SK-MEL-5 (cell line): ENCODE measurements around the gene CARD10. TPM values are rescaled to one million over a fixed set of nuclear protein-coding genes. Genes with fewer than 3 reads are reported as not detected.
"Not testable (repeated sequence)": the region's sequence is repeated elsewhere in the genome, so short reads cannot be mapped to it uniquely, and the experiment has no call there.

Experiments
- DNase-seq: peaks from one replicate; pipeline ENCODE4 v3.0.0-alpha.2; 2016; ENCODE audit warnings: low read depth, low spot score
- in situ Hi-C: cut with HindIII; loops from 2 replicates; pipeline ENCODE4 v1.10.0; 2016; ENCODE audit warnings: low sequenced_read_pairs, high pct_unique_total_duplicates, low pct_unique_long_range_greater_than_20kb
- total RNA-seq: library from RNA; depleted of rRNA; stranded (reverse); fragments of >200 nt; shearing (Covaris generic); gene quantifications from 2 replicates; pipeline ENCODE4 v1.2.3, GENCODE V29; 2014

CARD10 gene
- total RNA-seq, 1 experiment from 2014 or later: 2.0 TPM

DNA sequence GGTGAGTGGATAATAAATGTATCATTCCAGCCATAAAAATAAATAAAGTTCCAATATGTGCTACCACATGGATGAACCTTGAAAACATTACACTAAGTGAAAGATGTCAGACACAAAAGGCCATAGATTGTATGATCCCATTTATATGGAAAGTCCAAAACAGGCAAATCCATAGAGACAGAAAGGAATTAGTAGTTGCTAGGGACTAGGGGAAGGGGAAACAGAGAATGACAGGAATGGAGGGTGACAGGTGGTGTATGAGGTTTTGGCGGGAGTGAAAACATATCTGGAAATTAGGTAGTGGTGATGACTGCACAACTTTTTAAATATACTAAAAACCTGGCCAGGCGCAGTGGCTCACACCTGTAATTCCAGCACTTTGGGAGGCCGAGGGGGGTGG, 15.2 kb upstream of the CARD10 start:
- in situ Hi-C loops: no loop called here
- no peak for DNase-seq

DNA sequence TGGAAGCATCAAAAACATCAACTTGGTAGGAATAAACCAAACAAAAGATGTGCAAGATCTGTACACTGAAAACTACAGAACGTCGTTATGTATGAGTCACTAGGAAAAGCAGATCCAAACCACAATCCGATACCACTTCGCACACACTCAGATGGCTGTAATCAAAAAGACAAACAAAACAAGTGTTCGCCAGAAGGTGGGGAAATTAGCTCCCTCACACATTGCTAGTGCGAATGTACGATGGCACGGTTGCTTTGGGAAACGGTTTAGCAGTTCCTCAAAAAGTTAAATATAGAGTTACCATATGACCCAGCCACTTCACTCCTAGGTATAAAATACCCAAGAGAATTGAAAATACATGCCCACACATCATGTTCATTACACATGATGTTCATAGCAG, 14.8 kb upstream of the CARD10 start:
- in situ Hi-C loops: no loop called here
- no peak for DNase-seq

DNA sequence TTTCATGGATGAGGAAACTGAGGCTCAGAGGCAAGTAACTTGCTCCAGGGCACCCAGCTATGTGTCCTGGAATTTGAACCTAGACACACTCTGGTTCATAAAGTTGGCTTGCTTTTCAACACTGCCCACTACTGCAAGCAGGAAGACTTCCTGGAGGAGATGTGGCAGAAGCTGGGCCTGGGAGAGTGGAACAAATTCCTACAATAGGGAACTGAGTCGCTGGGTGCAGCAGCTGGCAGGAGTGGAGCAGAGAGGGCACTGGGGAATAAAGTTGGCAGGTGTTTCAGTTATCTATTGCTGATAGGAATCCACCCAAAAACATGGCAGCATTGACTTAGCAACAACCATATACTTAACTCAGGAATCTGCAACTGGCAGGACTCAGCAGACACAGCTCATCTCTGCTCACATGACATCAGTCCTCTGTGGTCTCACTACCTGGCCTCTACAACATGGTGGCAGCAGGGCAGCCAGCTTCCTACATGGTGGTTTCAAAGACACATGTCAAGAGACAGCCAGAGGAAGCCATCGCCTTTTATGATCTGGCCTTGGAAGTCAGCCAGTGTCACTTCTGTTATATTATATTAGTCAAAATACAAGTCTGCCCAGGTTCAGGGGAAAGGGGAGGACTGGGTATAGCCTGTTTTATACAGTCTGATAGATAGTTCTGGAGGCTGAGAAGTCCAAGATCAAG, 10.6 kb upstream of the CARD10 start:
- in situ Hi-C loops: no loop called here

DNA sequence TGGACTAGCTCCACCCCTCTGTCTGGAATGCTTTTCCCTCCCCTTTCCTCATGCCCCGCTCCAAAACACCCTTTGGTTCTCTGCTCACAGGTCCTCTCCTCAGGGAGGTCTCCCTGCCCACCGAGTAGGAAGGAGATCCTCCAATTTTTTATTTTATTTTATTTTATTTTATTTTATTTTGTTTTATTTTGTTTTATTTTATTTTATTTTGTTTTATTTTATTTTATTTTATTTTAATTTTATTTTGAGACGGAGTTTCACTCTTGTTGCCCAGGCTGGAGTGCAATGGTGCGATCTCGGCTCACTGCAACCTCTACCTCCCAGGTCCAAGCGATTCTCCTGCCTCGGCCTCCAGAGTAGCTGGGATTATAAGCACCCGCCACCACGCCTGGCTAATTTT, 8.7 kb upstream of the CARD10 start:
- DNase-seq, in situ Hi-C loops: not testable (repeated sequence)

More for the DNA sequence above, 10.6 kb upstream of the CARD10 start:
- DNase-seq: no peak

DNA sequence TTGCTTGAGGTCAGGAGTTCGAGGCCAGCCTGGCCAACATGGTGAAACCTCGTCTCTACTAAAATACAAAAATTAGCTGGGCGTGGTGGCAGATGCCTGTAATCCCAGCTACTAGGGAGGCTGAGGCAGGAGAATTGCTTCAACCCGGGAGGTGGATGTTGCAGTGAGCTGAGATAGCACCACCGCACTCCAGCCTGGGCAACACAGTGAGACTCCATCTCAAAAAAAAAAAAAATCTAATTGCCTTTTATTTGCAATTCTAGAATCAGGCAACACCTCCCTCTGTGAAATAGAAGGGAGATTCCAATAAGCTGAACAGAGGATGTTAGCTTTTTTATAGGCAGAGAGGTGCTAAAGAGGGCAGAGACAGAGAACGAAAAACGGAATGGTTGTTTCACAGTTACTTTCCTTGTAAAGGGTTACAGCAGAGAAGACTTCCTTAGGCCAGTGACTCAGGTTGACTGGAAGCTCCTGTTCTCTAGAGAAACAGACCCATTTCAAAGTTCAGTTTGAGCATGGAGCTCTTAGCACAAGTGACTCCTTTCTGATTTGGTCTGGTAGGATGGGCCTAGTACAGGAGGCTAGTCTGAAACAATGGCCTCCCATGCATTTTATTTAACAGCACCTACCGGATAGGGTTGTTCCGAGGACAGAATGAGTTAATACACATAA, 8.0 kb upstream of the CARD10 start:
- in situ Hi-C loops, DNase-seq: not testable (repeated sequence)

DNA sequence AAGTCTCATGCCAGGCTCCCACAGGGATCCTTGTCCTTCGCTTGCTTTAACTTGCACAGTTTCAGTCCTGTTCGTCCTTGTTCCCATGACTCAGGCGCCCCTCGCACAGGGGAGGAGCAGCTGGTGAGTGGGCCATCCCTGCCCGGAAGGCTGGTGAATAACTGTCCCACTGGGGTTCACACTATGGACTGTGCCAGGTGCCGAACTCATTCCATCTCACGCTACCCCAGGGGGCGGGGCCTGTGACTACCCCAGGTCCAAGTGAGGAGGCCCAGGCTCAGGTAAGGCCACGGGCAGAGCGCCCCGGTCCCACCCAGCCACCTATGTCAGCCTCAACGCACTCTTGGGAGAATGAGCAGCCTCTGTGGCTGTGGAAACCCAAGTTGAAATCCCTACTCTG, 7.2 kb upstream of the CARD10 start:
- in situ Hi-C loops: no loop called here
- DNase-seq: no peak

DNA sequence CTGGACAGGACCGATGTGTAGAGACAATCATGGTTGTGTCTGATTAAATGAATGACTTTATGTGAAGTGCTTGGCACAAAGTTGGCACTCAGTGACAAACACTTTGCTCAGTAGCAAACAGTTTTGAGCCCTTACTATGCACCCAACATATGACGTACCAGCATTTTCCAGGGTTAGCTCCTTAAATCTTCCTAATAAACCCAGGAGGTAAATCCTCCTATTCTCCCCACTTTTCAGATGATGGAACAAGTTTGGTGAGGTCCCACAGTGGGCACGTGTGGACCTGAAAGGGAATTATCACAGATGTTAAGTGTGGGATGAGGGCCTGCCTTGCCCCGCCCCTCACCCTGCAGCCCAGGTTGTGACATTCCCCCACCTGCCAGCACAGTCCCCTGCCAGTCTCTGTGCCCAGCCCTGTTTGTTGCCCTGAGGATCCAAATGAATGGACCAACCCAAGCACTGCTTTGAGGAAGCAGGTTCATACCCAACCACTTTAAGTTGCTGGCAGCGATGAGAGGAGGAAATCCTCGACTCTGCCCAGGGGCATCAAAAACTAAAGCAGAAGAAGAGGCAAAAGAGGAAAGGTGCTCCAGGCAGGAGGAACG, 6.6 kb upstream of the CARD10 start:
- in situ Hi-C loops: no loop called here
- DNase-seq: no peak

DNA sequence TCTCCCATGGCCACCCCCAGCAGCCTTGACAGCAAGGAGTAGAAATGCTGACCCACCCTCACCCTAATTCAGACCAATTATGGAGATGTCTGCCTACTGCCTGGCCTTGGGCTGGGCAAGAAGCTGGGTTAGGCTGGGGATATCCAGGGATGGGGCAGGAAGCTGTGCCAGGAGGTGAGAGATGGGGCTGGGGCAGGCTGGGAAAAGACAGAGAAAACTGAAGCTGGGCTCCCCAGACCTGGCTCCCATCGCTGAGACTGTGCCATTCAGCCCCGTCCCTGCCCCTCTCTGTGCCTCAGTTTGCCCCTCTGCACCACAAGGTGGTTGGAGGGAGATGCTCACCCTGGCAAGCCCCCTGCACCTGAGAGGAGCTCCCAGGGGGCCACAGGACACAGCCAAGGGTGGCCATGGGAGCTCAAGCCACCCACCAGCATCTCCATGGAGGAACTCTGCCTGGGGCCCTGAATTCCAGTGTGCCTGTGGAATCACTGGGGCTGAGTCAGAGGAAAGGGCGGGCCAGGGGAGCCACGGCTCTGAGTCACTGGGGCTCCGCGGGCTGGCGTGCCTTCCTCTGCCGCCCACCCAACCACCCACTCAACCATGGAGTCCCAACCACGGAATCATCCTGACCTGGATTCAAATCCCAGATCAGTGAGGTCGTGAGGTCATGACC, 6.0 kb upstream of the CARD10 start:
- in situ Hi-C loops: no loop called here

DNA sequence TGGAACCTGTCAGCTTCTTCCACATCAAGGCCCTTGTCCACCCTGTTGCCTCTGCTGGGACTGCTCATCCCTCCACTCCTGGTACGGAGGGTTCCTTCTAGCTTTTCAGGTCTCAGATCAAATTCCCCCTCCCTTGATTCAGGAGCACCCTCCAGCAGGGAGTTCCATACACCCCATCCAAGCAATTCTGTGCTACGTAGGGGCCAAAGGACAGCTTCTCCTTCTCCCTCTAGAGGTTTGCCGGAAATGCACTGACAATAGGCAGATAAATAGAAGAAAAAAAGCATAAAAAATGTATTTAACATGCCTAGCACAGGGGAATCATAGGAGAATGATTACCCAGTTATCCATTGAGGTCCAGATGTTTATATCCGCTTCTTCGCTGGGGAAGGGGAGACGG, 3.3 kb upstream of the CARD10 start:
- in situ Hi-C loops: no loop called here
- DNase-seq: no peak

More for the DNA sequence above, 6.0 kb upstream of the CARD10 start:
- DNase-seq: no peak

DNA sequence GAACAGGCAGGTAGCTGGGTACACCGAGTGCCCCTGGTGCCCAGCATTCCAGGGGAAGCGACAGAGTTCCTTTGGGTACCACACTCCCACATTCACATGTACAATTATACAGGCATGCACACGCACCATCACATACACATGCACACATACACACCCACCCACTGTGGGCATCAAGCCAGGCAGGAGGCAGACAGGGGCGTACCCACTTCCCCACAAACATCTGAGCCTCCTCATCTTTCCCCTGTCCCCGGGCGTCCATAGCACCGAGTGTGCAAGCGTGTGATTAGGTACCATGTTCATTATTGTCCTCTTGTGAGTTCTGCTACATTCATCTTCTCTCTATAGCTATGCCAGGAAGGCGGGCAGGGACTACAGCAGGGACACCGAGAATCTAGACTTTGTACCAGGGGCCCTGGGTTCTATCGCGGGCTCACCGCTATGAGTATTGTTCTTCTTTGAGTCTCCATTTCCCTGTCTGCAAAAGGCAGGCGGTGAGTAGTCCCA, 2.1 kb upstream of the CARD10 start:
- in situ Hi-C loops: no loop called here
- DNase-seq: no peak

DNA sequence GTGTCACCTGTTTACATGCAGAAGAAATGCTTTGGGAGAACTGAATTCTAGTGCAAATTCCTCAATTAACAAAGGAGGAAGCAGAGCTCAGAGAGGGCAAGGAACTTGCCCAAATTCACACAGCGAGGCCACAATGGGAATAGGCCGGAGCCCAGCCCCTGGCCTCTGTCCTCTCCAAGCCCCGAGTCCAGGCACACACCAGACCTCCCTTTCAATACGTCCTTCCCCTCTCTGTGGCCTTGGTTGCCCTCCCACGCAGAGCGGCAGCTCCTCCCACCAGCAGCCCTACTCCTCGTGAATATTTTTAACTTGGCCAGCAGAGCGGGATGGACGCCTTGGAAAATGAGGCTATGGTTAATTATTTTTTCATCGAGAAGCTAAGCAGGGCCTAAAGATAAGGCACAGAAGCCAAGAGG, 1.6 kb upstream of the CARD10 start:
- in situ Hi-C loops: no loop called here
- no peak for DNase-seq

DNA sequence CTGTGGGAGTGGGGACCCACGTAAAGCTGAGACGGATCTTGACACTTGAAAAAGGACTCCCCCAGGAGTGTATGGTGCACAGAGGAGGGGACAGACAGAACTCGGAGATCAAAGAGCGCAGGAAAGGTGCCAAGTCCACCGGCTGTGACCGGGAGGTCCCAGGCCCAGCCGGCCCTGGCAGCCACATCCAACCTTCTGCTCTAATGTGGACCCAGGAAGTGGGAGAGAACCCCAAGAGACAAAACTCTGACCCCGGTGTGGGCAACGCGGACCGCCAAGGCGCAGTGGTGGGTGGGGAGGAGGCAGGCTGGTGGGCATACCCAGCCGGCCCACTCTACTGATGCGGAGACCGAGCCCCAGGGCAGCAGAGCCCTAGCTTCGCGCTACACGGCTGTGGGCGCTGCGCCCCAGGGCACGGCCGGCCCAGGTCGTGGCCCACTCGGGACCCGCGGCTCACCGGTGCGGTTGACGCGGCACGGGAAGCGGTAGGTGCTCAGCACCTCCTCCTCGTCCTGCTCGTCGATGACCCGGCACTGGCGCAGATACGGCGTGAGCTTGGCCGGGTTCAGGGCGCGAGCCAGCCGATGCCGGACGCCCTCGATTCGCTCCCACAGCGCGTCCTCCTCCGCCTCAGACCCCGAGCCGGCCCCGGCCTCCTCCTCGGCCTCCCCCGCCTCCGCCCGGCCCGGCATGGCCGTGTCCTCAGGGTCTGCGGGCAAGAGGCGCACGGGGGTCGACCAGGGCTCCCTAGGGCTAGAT, 527 bp downstream of the CARD10 start:
- DNase-seq: no peak
- in situ Hi-C loops: no loop called here

DNA sequence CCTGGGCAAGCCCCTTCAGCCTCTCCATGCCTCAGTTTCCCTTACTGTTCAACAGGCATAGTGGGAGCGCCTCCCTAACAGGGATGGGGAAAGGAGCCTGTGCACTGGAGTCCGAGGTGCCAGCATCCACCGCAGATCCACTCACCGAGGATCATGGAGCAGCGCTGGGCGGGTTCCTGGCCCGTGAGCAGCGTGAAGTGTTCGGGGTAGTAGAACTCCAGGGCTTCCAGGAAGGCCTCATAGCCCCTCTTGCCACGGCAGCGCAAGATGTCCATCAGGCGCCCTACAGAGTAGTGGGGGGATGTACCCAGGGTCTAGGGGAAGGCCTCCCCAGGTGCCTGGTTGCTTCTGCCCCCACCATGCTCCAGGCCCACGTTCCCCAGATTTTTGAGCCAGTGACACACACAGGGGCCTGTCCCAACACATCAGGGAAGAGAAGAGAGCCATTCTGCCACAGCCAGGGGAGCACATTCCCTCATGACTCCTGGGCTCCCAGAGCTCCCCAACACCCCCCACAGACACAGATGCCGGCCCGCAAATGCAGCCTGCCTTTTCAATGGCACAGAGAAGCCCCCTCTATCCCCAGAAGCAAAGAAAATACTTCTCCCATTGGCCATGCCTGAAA, 1.3 kb downstream of the CARD10 start:
- in situ Hi-C loops: no loop called here
- no peak for DNase-seq

DNA sequence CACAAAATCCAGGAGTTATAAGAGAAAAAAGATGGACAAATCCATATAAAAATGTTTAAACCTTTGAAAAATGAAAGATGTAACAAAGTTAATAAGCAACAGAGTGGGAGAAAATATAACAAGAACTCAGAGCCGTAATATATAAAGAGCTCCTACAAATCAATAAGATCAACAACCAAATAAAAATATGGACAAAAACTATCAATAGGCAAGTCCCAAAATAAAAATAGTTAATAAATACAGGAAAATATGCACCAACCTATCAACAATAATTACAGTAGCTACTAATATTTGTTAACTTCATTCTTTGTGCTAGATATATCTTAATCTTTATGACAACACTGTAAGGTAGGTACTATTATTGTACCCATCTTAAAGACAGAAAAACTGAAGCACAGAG, 2.8 kb downstream of the CARD10 start:
- in situ Hi-C loops: no loop called here
- DNase-seq: no peak

DNA sequence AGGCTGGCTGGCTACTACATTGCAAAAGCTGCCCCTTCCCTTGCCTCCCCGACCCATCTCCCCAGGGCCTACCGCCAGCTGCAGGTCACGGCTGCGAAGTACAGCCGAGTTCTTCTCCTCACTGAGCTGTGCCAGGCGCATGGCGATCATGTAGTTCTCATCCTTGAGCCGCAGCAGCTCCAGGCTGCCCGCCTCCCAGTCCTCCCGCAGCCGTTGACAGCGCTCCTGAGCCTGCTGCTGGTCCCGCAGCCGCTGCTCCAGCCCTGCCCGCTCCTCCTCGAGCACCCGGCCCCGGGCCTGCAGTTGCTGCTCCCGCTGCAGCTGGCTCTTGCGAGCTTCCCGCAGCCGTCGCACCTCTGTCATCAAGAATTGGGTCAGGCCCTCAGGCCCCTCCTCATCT, 3.3 kb downstream of the CARD10 start:
- no peak for DNase-seq
- in situ Hi-C loops: no loop called here

DNA sequence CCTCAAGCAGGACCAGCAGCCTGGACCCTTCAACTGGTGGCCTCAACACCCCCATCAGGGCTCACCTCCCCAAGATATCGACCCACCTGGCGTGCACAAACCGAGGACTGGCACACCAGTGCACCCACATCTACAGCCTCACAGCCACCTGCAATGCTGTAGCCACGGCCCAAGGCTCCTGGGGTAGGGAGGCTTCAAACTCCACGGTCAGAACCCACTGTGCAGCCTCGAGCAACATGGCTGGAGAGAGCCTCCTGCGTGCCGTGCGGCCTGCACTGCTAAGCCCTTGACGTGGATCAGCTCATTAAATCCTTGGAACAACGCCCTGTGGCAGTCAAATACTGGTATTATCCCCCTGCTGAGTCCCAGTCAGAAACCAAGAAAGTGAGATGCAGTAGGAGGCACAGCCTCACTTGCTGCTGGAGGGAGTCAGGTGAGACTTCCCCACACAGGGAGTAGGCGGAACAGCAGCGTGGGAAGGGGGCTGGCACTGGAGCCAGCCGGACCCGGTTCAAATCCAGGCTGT, 4.6 kb downstream of the CARD10 start:
- DNase-seq: no peak
- in situ Hi-C loops: no loop called here
